Gastrocnemius medialis (tissue), 4 donors: ENCODE results near the gene SNCB. TPM values are rescaled to one million over a fixed set of nuclear protein-coding genes. Genes with fewer than 3 reads are reported as not detected.

ENCODE experiments used
- ATAC-seq, 2 donors: fragments of 150-250 bp; one replicate each; pipeline ENCODE4 v1.9.1; 2016
- DNase-seq, 2 donors: peaks; one replicate each; pipeline ENCODE4 v3.0.0-alpha.2; 2019
- H3K27ac ChIP-seq, 4 donors: fragments of 200-600 bp; sonication (generic); 1 replicate in 1 of 4; 2 replicates in 3 of 4; pipeline ENCODE4 v1.5.1; 2016 to 2018; ENCODE audit warnings: mild to moderate bottlenecking in 2 of 4, moderate library complexity in 1 of 4
- H3K27me3 ChIP-seq, 3 donors: fragments of 200-600 bp; sonication (generic) in 2 of 3; 1 replicate in 1 of 3; 2 replicates in 2 of 3; pipeline versions ENCODE4 v1.5.1 to v1.6.0; 2016 to 2019; ENCODE audit warnings: mild to moderate bottlenecking in 1 of 3, moderate library complexity in 1 of 3
- H3K36me3 ChIP-seq, 2 donors: fragments of 200-600 bp; sonication (generic) in 1 of 2; one replicate each; pipeline ENCODE4 v1.5.1; 2017 to 2018
- H3K4me1 ChIP-seq, 2 donors: fragments of 200-600 bp; sonication (generic) in 1 of 2; one replicate each; pipeline ENCODE4 v1.5.1; 2016 to 2017; ENCODE audit warnings: mild to moderate bottlenecking in 2 of 2
- H3K4me3 ChIP-seq, 4 donors: fragments of 200-600 bp; sonication (generic) in 3 of 4; 1 replicate in 1 of 4; 2 replicates in 3 of 4; pipeline ENCODE4 v1.5.1; 2016 to 2019; ENCODE audit warnings: mild to moderate bottlenecking in 2 of 4
- H3K9me3 ChIP-seq, 3 donors: fragments of 200-600 bp; sonication (generic) in 2 of 3; 1 replicate in 1 of 3; 2 replicates in 2 of 3; pipeline ENCODE4 v1.5.1; 2016 to 2019
- CTCF ChIP-seq, 5 experiments: fragments of 450-650 bp in 3 of 5; fragments of 200-600 bp in 2 of 5; sonication (generic) in 2 of 5; IDR thresholded peaks in 4 of 5; conservative IDR thresholded peaks in 1 of 5; 1 replicate in 4 of 5; 2 replicates in 1 of 5; pipeline ENCODE4 v1.5.1; 2016 to 2019; ENCODE audit warnings: antibody characterized with exemption in 5 of 5, mild to moderate bottlenecking in 3 of 5, moderate library complexity in 3 of 5
- POLR2A ChIP-seq, 2 donors: fragments of 450-650 bp; IDR thresholded peaks; one replicate each; pipeline ENCODE4 v1.6.1; 2017; ENCODE audit warnings: antibody characterized with exemption in 2 of 2, mild to moderate bottlenecking in 2 of 2, moderate library complexity in 2 of 2
- in situ Hi-C, 4 donors: fragments of 200-750 bp; cut with MboI; loops; one replicate each; pipeline versions ENCODE4 v1.15.0 to v1.8.0; 2017; ENCODE audit warnings: low sequenced_read_pairs in 4 of 4
- intact Hi-C: fragments of 100-400 bp; cut with DNase I; formaldehyde crosslinking; loops from one replicate; pipeline ENCODE4 v1.15.1; 2023; ENCODE audit warnings: low total_unique reads
- total RNA-seq, 4 donors: library from RNA; depleted of rRNA; stranded (reverse); fragments of >200 nt; gene quantifications; one replicate each; pipeline versions ENCODE4 v1.1.0 to v1.2.3, GENCODE V29; 2016

Gene SNCB
- total RNA-seq, 4 donors from 2014 or later: 0.20 TPM; not detected in 3

- Histone ChIP-seq H3K36me3 (no peaks in the 10 kb centered on the region), H3K27me3 (peaks cover 22 to 33% (median 24%) of the 10 kb centered on the region in 3 donors), H3K27ac (no peak overlapping the region), H3K4me3 (no peak overlapping the region), H3K9me3 (no peaks in the 10 kb centered on the region), H3K4me1 (peaks cover 6 to 12% of the 10 kb centered on the region in 2 donors)
- in situ Hi-C loops: no loop called here
- no peak for ATAC-seq
- intact Hi-C loops: no loop called here
- no peak for TF ChIP-seq CTCF (IDR thresholded peaks at IDR 0.05 in 4 of 5, conservative IDR thresholded peaks at IDR 0.05 in 1 of 5)
- no peak for TF ChIP-seq POLR2A (IDR thresholded peaks at IDR 0.05)
- no peak for DNase-seq
Observed at GRCh38 chr5:176614805-176615478, 15.4 kb downstream of the SNCB start.

- ATAC-seq (no peak), DNase-seq (no peak)
- in situ Hi-C loops (no loop called here), intact Hi-C loops (no loop called here)
- Histone ChIP-seq H3K4me1 (peaks cover 0 to 4% of the 10 kb centered on the region in 2 donors), H3K27me3 (peaks cover 8 to 19% (median 16%) of the 10 kb centered on the region in 3 donors), H3K4me3 (no peak overlapping the region), H3K27ac (no peak overlapping the region), H3K9me3 (no peaks in the 10 kb centered on the region), H3K36me3 (no peaks in the 10 kb centered on the region)
- TF ChIP-seq CTCF (IDR thresholded peaks at IDR 0.05 in 4 of 5, conservative IDR thresholded peaks at IDR 0.05 in 1 of 5): no peak
- no peak for TF ChIP-seq POLR2A (IDR thresholded peaks at IDR 0.05)
Observed at GRCh38 chr5:176612855-176613254, 17.5 kb downstream of the SNCB start.

GRCh38 chr5:176612008-176612407, 18.3 kb downstream of the SNCB start:
- Histone ChIP-seq H3K9me3 (no peaks in the 10 kb centered on the region), H3K4me3 (no peak overlapping the region), H3K36me3 (no peaks in the 10 kb centered on the region), H3K27me3 (peaks cover 8 to 19% (median 15%) of the 10 kb centered on the region in 3 donors), H3K27ac (no peak overlapping the region), H3K4me1 (peaks cover 0 to 4% of the 10 kb centered on the region in 2 donors)
- in situ Hi-C loops: no loop called here
- ATAC-seq (no peak), DNase-seq (no peak)
- TF ChIP-seq CTCF (IDR thresholded peaks at IDR 0.05 in 4 of 5, conservative IDR thresholded peaks at IDR 0.05 in 1 of 5) (no peak), POLR2A (IDR thresholded peaks at IDR 0.05) (no peak)
- intact Hi-C loops: no loop called here

DNA sequence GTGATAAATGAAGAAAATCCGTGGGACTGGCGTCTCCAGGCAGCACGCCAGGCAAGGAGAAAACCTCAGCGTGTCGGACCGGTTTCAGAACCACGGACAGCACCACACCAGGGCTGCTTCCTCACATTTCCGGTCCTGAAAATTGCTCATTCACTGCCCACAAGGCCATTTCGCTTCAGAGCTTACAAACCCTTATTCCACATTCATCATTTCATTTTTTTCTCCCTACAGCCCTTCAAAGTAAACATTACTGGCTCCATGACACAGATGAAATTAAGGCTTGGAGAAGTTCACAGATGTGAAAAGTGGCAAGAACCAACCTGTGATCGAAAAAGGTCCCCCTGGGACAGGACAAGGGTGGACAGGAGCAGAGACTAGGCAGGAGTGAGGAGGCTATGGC, 18.9 kb downstream of the SNCB start:
- DNase-seq: peak in 1 of 2 donors; percentile 32

More for the DNA sequence above, 18.9 kb downstream of the SNCB start:
- Histone ChIP-seq H3K4me1 (peaks cover 0 to 4% of the 10 kb centered on the region in 2 donors), H3K27ac (no peak overlapping the region), H3K36me3 (no peaks in the 10 kb centered on the region), H3K9me3 (no peaks in the 10 kb centered on the region), H3K27me3 (peaks cover 8 to 19% (median 15%) of the 10 kb centered on the region in 3 donors), H3K4me3 (no peak overlapping the region)
- in situ Hi-C loops (no loop called here), intact Hi-C loops (loop anchor here (1.0 kb wide), 1 partner anchor 36 kb away; the partner anchor contains the start of gene TSPAN17)
- TF ChIP-seq POLR2A (IDR thresholded peaks at IDR 0.05) (no peak), CTCF (IDR thresholded peaks at IDR 0.05 in 4 of 5, conservative IDR thresholded peaks at IDR 0.05 in 1 of 5) (no peak)
- no peak for ATAC-seq
